Measurements from ENCODE around the gene PLA2G6. TPM values are rescaled to one million over a fixed set of nuclear protein-coding genes. Genes with fewer than 3 reads are reported as not detected.

Gene PLA2G6
- total and polyA plus RNA-seq, 2 of the 4 experiments (the other 2 are of a cell fraction) = 6.1 to 10.3 TPM

GRCh38 chr22:38190581-38190980 is 9.0 kb upstream of the PLA2G6 start:
- no CpG with 5 or more reads among the region's 6 CpGs for WGBS, 2 experiments (ENCODE audit: extremely low coverage in 2 of 2, insufficient read length in 1 of 2)
- intact Hi-C loops (cut with micrococcal nuclease) = no loop called here
- H4K91ac ChIP-seq (ENCODE audit: insufficient read depth, low read depth, low read length) = no peak overlapping the region
- peaks cover 11% of the 10 kb centered on the region for H3K9me1 ChIP-seq (ENCODE audit: insufficient read depth, low read length)
- CTCF ChIA-PET = no interaction called here
- no peak overlapping the region for H4K8ac ChIP-seq (ENCODE audit: low read depth in 2 of 2, low read length in 2 of 2)
- no peaks in the 10 kb centered on the region for H3K79me1 ChIP-seq (ENCODE audit: low read depth in 1 of 2, low read length in 2 of 2)
- H3K27ac ChIP-seq (ENCODE audit: insufficient read depth, low read length) = no peak overlapping the region
- H3K9me3 ChIP-seq (ENCODE audit: control insufficient read depth, insufficient read depth, low read length) = no peaks in the 10 kb centered on the region
- H3K56ac ChIP-seq (ENCODE audit: extremely low read depth, insufficient read depth, low read length) = no peak overlapping the region
- H3K27me3 ChIP-seq (ENCODE audit: control insufficient read depth, insufficient read depth, low read length) = no peaks in the 10 kb centered on the region
- in situ Hi-C loops (cut with MboI; ENCODE audit: low sequenced_read_pairs) = no loop called here
- no peaks in the 10 kb centered on the region for H4K20me1 ChIP-seq (ENCODE audit: insufficient read depth, low read length)
- H3K23ac ChIP-seq (ENCODE audit: low read depth, low read length) = no peak overlapping the region
- no peak overlapping the region for H3K4me3 ChIP-seq (ENCODE audit: insufficient read depth, low read depth, low read length)
- H3K14ac ChIP-seq (replicated peaks; ENCODE audit: low read depth, low read length) = no peak overlapping the region
- H2BK120ac ChIP-seq (ENCODE audit: low read depth, low read length) = no peak overlapping the region
- H2AK5ac ChIP-seq (ENCODE audit: low read depth, low read length) = no peak overlapping the region
- no peak overlapping the region for H2BK5ac ChIP-seq (ENCODE audit: low read depth, low read length, poor library complexity, severe bottlenecking)
- ATAC-seq (ENCODE audit: low read depth) (no peak), DNase-seq (no peak)
- no peak overlapping the region for H3K4ac ChIP-seq (ENCODE audit: low read depth, low read length)
- no peak overlapping the region for H4K5ac ChIP-seq (ENCODE audit: low read depth, low read length)
- H3K4me1 ChIP-seq (ENCODE audit: control insufficient read depth, insufficient read depth, low read length) = peaks cover 20% of the 10 kb centered on the region
- POLR2A ChIA-PET (ENCODE audit: unreplicated experiment) = no interaction called here
- no peak overlapping the region for H2BK20ac ChIP-seq (ENCODE audit: low read depth, low read length)
- H3K4me2 ChIP-seq (ENCODE audit: low read depth, low read length) = no peak overlapping the region
- no peaks in the 10 kb centered on the region for H3K36me3 ChIP-seq (ENCODE audit: control insufficient read depth, insufficient read depth, low read length)
- no TSS peak for BruUV-seq (replicated peaks)
- H2AK9ac ChIP-seq (replicated peaks; ENCODE audit: low read depth, low read length, poor library complexity) = no peak overlapping the region
- no peak overlapping the region for H3K18ac ChIP-seq (ENCODE audit: low read depth, low read length)
- H2AFZ ChIP-seq (replicated peaks; ENCODE audit: low read length, poor library complexity) = no peak overlapping the region
- dilution Hi-C loops (cut with HindIII; ENCODE audit: low sequenced_read_pairs, unreplicated experiment) = no loop called here
- TF ChIP-seq MAZ (IDR thresholded peaks at IDR 0.05; ENCODE audit: borderline replicate concordance, low read depth, low read length) (no peak), CEBPB (IDR thresholded peaks at IDR 0.05; ENCODE audit: low read depth, low read length) (no peak), BHLHE40 (IDR thresholded peaks at IDR 0.05; ENCODE audit: low read depth, low read length) (no peak), FOS (IDR thresholded peaks at IDR 0.05; ENCODE audit: low read depth, low read length) (no peak), SMC3 (IDR thresholded peaks at IDR 0.05; ENCODE audit: low read depth, low read length) (no peak), RFX5 (IDR thresholded peaks at IDR 0.05; ENCODE audit: low read depth, low read length) (no peak), MAFK (IDR thresholded peaks at IDR 0.05; ENCODE audit: low read depth, low read length) (no peak), NFE2L2 (IDR thresholded peaks at IDR 0.05; ENCODE audit: low read depth, low read length) (no peak)
- TF ChIP-seq, protein P1, sequence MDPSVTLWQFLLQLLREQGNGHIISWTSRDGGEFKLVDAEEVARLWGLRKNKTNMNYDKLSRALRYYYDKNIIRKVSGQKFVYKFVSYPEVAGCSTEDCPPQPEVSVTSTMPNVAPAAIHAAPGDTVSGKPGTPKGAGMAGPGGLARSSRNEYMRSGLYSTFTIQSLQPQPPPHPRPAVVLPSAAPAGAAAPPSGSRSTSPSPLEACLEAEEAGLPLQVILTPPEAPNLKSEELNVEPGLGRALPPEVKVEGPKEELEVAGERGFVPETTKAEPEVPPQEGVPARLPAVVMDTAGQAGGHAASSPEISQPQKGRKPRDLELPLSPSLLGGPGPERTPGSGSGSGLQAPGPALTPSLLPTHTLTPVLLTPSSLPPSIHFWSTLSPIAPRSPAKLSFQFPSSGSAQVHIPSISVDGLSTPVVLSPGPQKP (IDR thresholded peaks at IDR 0.05; ENCODE audit: borderline replicate concordance, low read depth, low read length) = no peak
- H2BK15ac ChIP-seq (ENCODE audit: low read depth, low read length) = no peak overlapping the region
- H3K9ac ChIP-seq (ENCODE audit: low read depth, low read length) = no peak overlapping the region

All from IMR-90 (cell line).